HL-60 (cell line): ENCODE data around the gene ETV5.

Experiments used
- DNase-seq, 2 experiments: peaks; one replicate each; pipeline ENCODE4 v3.0.0-alpha.2; 2010 to 2020; ENCODE audit warnings: low read depth in 1 of 2, low spot score in 1 of 2
- H3K27ac ChIP-seq: fragments of 250-450 bp; sonication (Bioruptor Pico); replicated peaks from 2 replicates; pipeline ENCODE4 v1.5.1; 2020; ENCODE audit warnings: mild to moderate bottlenecking, moderate library complexity
- H3K27me3 ChIP-seq: fragments of 250-450 bp; sonication (Bioruptor Pico); 2 replicates; pipeline ENCODE4 v1.5.1; 2021; ENCODE audit warnings: mild to moderate bottlenecking, moderate library complexity; ENCODE audit not compliant: insufficient read depth, poor library complexity, severe bottlenecking
- H3K4me3 ChIP-seq: replicated peaks from 2 replicates; pipeline ENCODE4 v1.5.1; 2011; ENCODE audit warnings: mild to moderate bottlenecking, control low read depth, low read length; ENCODE audit not compliant: insufficient read depth
- CTCF ChIP-seq: IDR thresholded peaks from one replicate; pipeline ENCODE4 v1.5.1; 2011; ENCODE audit warnings: low read length, control low read depth, inconsistent platforms; ENCODE audit not compliant: insufficient read depth
- GABPA ChIP-seq: IDR thresholded peaks from 2 replicates; pipeline ENCODE4 v1.6.1; 2012; ENCODE audit warnings: low read depth
- POLR2AphosphoS5 ChIP-seq: IDR thresholded peaks from 2 replicates; pipeline ENCODE4 v1.6.1; 2012; ENCODE audit warnings: low read depth
- REST ChIP-seq: IDR thresholded peaks from 2 replicates; pipeline ENCODE4 v1.6.1; 2012; ENCODE audit warnings: low read depth; ENCODE audit not compliant: insufficient replicate concordance
- SPI1 ChIP-seq: IDR thresholded peaks from 2 replicates; pipeline ENCODE4 v1.6.1; 2012; ENCODE audit warnings: low read depth, mild to moderate bottlenecking, borderline replicate concordance

Gene ETV5

DNA sequence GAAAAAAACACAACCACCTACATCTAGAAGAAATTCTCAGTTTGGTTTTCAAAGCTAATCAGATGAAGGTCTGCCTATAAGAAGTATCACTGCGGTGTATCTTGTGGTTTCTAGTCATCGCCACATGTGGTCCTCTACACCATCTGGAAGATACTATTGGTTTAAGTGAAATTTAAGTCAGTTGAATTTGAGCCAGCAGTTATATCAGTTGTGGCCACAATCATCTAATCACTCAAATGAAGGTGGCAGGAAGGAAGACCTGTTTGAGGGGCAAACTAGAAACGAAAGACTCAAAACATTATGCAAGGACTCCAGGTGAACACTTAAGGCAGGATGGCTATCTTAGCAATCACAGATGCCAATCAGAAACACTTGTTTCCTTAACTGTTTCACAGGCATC lies 48.7 kb downstream of the ETV5 start:
- DNase-seq, result no peak
- no peak overlapping the region for H3K4me3 ChIP-seq
- no peaks in the 10 kb centered on the region for H3K27me3 ChIP-seq
- no peak overlapping the region for H3K27ac ChIP-seq
- TF ChIP-seq GABPA (no peak), CTCF (no peak)

- no peaks in the 10 kb centered on the region for H3K27me3 ChIP-seq
- no peak overlapping the region for H3K4me3 ChIP-seq
- DNase-seq, result no peak
- TF ChIP-seq REST (no peak), SPI1 (no peak), GABPA (no peak)
- H3K27ac ChIP-seq, result no peak overlapping the region
Measured at GRCh38 chr3:186059192-186059591, 49.7 kb downstream of the ETV5 start.

DNA sequence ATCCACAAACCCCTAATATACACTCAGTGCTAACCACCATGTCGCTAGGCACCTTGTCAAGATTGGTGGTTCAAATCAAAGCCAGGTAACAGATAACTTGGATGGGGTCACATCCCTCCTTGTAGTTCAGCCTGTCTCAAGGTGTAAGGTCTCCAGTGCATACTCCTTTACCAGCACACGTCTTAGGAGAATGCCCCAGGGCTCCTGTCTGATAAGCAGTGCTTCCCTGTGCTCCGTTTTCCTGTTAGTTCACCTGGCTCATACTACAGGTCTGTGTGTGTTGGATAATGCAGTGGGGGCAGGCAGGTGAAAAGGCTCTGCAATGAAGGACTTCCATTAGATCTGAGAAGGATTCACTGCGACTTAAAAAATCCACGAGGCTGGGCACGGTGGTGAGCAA lies 50.7 kb downstream of the ETV5 start:
- Histone ChIP-seq H3K27ac (no peak overlapping the region), H3K27me3 (no peaks in the 10 kb centered on the region), H3K4me3 (no peak overlapping the region)
- TF ChIP-seq REST, result no peak
- TF ChIP-seq SPI1, result no peak
- TF ChIP-seq CTCF, result no peak
- no peak for TF ChIP-seq POLR2AphosphoS5
- TF ChIP-seq GABPA, result no peak
- DNase-seq, result no peak

GRCh38 chr3:186057594-186057993 lies 51.3 kb downstream of the ETV5 start:
- Histone ChIP-seq H3K27ac (no peak overlapping the region), H3K27me3 (no peaks in the 10 kb centered on the region), H3K4me3 (no peak overlapping the region)
- peak; percentile 10 to 20 for DNase-seq
- no peak for TF ChIP-seq GABPA
- TF ChIP-seq POLR2AphosphoS5, result no peak
- no peak for TF ChIP-seq SPI1
- TF ChIP-seq CTCF, result no peak
- no peak for TF ChIP-seq REST
